HG03280 (cell line): ENCODE results near the gene PCBP2.

Experiments used
- ATAC-seq: cut with Tn5 transposase; IDR thresholded peaks from one replicate; pipeline ENCODE4 v1.9.1; 2021; ENCODE audit warnings: mild to moderate bottlenecking, moderate library complexity; ENCODE audit not compliant: unreplicated experiment

PCBP2 gene

DNA sequence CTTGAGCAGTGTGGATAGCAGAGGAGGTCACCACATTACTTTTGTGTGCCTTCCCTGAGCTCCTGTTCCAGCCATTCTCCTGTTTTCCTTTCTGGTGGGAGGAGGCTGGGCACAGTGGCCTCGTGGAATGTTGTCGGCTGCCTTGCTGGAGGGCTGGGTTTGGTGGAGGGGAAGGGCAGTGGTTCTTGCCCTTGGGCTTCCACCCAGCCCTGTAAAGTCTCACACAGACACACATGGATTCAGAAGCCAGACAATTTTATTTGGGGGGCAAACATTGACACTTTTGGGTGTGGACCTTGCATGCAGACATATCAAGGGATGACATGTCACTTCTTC lies 54.5 kb downstream of the PCBP2 start:
- no peak for ATAC-seq

DNA sequence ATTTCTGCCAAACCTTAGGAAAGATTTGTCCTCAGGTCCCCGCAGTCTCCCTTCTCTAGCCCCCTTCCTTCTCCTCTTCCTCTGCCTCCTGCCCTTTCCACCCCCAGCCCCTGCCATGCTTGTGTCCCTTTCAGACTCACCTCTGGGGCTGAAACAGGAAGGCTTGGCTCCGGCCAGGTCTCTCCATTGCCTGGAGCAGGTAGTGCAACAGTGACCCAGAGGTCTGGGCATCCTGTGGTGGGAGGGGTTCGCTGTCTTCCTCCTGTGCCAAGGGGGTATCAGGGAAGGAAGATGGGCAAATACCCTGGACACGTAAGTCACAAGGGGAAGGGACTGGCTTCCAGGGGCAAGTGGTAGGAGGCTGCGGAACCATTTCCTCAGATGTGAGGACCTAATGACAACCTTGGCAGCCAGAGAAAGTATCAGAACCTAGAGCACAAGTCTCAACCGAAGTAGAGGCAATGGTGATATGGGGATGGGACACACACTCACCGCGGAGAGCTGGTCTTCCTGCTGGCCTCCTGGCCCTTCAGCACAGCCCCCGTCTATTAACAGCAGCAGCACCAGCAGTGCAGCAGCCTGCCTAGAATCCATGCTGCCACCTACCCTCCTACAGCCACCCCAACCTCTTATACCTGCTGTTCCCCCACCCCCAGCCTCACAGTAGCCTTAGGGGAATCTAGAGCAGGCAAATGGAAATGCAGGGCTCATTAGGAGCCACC lies 55.1 kb downstream of the PCBP2 start, which contains the start of gene NPFF:
NPFF (minus strand) TSS at position 604 of the 722 bp plus-strand sequence; CDS start at position 594, 10 bp downstream.
- no peak for ATAC-seq

DNA sequence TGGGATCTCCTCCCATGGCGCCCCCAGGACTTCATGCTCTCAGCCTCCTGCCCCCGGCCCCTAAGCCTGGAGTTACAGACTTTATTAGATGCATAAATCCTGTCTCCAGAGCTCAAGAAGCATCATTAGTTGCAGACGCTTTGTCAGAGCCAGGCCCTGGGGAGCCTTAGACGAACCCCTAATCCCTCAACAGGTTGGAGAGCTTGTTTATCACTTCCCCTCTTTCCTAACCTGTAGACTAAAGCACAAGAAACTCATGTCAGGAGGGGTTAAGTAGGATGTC lies 55.6 kb downstream of the PCBP2 start:
- ATAC-seq: no peak

DNA sequence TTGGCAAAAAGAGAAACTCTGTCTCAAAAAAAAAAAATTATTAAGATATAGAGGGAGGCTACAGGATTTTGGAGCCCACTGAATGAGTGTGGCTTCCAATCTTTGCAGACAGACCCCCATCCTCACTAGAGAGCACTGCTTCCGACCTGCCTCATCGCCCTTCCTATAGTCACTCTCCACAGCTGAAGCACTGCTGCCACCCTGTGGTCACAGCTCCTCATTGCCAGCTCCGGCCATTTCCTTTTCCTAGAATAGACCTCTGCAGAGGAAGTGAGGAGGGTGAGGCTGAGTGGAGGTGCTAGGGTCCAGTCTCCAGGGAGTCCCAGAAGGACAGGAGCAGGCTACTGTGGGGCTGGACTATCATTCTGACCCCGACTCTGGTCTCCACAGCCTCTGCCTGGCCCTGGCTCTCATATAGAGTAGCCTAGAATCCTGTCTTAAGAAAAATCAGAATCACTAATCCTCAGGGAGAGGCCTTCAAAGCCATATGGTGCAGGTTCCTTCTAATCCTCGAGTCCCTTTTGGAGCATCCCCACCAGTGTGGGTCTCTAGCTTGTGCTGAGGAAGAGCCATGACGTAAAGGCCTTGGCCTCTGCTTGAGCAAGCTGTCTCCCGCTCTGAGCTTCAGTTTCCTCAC lies 56.8 kb downstream of the PCBP2 start:
- peak; percentile 85 for ATAC-seq

DNA sequence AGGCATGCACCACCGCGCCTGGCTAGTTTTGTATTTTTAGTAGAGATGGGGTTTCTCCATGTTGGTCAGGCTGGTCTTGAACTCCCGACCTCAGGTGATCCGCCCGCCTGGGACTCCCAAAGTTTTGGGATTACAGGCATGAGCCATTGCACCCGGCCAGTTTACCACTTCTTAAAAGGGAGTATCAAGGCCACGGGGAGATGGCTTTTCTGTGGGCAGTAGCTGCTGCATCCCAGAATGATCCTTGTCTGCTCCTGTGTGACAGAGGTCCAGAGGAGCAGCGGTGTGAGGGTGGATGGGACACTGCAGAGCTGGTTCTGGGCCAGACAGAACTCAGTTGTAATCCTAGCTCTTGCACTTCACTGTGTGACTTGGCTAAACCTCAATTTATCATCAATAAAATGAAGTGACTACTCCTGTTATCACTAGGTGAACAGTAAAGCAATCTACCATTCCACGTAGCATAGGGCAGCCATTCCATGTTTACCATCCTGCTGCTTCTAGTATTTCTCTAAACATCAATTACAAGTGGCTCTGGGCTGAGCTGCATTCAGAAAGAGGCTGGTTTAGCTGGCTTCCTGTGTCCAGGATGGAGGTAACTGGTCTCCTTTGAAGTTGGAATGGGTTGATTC lies 58.4 kb downstream of the PCBP2 start:
- ATAC-seq: no peak

DNA sequence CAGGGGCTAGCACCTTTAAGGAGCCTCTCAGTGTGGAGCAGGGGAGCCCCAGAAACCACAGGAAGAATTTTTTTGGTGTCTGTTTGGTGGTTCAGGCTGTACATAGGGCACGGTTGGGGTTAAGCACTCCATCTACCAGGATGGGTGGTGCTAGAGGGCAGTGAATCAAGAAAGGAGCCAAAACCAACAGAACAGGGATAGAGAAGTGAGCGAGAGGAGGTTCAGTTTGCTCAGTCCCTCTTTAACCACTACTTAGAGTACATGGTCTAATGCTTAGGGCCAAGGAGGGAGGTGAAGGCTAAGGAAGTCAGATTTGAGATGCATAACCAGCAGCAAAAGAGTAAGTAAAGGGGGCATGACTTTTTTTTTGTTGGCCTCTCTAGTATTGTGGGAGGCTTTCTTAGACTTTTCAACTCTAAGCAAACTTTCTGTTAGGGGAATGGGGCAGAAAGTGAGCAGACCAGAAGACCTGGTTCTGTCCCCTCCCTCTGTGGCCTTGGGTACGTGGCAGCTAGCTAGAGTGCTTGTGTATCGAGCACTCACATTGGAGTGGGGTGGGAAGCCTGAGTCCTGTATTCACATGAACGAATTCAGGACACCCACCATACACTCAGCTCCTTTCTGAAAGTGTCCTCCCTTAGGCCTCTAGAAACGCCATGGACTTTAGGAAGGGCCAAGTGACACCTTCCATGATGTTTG lies 62.0 kb downstream of the PCBP2 start:
- no peak for ATAC-seq

DNA sequence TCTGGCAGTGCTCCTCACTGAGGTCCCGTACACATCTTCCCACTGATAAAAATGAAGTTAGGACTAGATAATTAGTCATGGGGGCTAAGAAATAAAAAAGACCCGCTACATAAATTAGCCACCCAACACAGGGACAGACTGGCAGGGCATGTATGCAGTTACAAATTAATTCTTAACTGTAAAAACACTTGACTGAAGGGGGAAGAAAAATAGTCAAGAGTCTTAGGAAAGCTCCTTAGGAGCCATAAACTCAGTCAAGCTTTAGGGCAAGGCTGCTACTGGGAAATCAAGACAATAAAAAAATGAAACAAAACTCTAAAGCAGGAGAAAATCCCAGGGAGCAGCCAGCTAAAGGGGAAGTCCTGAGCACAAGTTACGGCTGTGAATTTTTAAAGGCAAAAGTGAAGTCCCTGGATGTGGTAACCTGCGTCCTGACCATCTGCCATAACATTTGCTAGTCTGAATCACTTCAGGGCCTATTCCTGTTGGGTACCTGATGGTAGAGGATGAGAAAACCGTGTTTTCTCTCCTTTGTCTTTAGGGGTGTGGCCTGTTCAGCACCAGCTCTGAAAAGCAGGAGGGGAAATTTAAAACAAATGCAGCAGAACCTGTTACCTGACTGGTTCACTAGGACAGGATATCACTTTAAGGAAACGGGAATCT lies 62.9 kb downstream of the PCBP2 start:
- ATAC-seq: no peak

DNA sequence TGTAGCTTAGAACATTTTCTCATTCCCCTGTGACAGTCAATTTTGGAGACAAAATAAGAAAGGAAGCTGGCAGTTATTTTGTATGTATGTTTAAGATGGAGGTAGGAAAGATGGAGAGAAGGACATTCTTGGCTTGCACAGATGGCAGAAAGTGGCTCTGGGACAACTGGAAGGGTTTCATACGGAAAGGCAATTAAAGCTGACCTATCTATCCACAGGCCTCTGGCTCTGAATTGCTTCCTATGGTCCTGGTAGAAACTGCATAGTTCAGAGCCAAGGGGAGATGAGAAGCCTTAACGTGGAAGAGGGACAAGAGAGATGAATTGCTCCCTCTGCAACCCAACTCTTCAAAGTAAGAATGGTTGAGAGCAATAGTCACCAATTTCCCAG lies 63.4 kb downstream of the PCBP2 start:
- no peak for ATAC-seq

DNA sequence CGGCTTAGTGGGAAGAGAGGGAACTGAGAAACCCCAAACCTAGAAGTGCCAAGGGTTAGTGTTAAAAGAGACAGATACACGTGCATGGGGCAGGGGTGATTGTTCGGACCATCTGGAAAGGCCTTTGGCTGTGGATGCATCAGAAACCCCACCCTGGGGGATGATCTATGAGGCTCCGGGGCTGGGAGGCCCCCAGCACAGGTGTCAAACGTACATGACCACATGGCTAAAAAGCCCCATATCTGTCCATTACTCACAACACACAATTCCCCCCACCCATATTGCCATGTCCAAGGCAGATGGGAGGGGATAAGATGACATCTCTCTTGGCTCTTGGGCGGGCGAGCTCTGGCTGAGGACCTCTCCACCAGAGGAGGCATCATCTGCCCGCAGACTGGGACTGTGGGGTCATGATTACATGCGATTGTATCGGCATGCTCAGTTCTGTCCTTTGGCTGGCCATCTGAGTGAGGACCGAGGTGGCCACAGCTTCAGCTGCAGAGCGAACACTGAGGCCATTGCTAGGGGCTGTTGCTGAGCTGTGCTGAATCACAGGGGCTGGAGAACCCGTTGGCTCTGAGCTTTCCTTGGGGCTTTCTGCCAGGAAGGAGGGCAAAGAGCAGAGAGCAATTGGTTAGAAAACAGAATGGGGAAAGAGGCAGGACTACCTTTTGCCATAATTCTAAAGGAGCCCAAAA lies 65.0 kb downstream of the PCBP2 start:
- ATAC-seq: no peak

DNA sequence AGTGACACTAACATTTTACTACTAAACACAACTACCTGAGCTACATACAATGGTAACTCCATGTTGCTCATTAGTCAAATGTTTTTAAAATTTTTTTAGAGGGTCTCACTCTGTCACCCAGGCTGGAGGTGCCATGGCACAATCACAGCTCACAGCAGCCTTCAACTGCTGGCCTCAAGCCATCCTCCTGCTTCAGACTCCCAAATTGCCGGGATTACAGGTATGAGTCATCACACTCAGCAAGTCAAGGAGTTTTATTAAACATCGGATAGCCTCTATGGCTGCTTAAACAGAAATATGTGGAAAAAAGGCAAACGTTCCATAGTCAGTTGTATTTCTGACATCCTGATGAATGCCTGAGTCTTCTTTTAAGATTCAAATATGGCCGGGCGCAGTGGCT lies 66.5 kb downstream of the PCBP2 start:
- ATAC-seq: no peak

DNA sequence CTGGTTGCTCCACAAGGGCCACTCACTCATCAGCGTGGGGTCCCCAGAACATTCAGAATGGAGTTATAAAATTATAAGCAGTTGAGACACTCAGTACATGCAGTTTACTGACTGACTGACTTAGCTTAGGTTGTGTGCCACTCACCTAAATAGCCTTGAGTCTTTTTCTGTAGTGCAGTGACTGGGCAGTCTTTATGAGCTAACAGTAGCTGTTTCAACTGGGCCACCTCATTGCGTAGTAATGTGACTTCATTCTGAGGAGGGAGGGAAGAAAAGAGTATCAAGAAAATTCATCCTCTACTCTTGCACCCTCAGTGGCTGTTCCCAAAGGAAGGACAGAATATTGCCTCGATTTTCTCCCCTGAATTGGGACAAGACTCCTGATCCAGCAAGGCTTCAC lies 71.2 kb downstream of the PCBP2 start:
- ATAC-seq: no peak

DNA sequence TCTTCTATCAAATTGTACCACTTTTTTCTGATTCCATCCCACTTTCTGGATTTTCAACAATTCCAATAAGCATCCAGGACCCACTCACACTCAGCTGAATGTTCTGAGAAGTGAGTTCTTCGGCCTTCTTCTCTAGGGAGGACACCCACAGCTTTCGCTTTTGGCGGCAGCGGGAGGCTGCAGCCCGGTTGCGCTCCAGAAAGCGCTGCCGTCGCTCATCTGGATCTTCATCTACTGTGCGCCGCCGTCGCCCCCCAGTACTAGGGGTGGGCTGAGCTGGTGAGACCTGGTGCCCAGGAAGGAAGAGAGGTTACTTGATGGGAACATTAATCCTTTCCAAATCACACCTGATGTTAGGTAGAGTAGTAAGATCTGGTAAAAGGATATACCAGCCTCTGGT lies 72.6 kb downstream of the PCBP2 start:
- no peak for ATAC-seq

DNA sequence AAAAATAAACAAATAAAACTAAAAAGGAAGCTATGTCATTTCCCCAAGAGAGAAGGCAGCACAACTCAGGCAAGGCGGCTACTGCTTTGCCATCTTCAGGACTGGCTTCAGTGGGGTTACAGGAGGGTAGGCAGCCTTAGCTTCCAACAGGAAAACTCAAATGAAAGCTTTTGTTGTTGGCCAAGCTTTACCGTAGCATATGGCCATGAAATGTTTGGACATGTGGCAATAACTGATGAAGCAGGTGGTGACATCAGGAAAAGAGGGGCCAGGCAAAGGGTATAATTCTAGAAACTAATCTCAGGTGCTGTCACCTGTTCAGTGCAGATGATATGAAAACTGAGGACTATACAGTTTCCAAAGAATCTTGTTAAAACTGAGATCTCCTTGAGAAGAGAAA lies 78.2 kb downstream of the PCBP2 start:
- ATAC-seq: no peak
